Epidermal melanocyte (primary cell): ENCODE measurements around the gene TAF4.
"Not testable (repeated sequence)": the region's sequence is repeated elsewhere in the genome, so short reads cannot be mapped to it uniquely, and the experiment has no call there.

Source experiments
- DNase-seq: peaks from one replicate; pipeline ENCODE4 v3.0.0; 2011; ENCODE audit warnings: low spot score; ENCODE audit not compliant: insufficient read length

TAF4 gene

DNA sequence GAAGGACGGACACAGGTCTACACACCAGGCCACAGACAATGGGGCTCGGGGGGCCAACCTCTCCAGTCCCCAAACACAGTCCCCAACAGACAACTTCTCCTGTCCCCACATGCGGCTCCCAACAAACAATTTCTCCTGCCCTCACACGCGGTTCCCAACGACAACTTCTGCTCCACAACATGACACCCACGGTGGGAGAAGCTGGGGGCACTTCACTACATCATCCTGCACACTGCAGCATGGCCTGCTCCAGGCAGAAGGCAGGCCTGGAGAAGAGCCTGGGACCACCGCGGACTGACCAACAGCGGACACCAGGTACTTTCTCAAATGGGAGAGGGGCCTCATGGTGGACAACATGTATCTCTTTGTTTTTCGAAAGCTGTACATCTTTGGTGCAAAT is 6.7 kb downstream of the TAF4 start:
- DNase-seq, result no peak

GRCh38 chr20:62056975-62057374 is 8.7 kb downstream of the TAF4 start:
- no peak for DNase-seq

DNA sequence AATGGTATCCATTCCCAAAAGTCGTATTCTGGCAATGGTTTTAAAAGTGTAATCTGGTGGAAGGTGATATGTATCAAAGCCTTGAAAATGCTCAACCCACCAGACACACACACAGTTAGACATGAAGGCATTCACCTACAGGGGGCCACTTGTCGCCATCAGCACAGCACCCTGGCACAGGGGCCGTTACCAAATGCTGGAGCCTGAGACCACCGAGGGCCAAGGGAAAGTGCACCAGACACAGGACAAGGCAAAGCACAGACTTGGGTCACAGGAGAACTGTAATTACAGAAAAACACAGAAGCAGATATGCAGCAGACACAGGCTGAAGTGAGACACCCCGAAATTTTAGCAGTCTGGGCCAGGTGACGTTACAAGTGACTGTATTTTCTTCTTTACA is 9.3 kb downstream of the TAF4 start:
- DNase-seq, result no peak

GRCh38 chr20:62055862-62056115 is 9.9 kb downstream of the TAF4 start:
- DNase-seq, result not testable (repeated sequence)

DNA sequence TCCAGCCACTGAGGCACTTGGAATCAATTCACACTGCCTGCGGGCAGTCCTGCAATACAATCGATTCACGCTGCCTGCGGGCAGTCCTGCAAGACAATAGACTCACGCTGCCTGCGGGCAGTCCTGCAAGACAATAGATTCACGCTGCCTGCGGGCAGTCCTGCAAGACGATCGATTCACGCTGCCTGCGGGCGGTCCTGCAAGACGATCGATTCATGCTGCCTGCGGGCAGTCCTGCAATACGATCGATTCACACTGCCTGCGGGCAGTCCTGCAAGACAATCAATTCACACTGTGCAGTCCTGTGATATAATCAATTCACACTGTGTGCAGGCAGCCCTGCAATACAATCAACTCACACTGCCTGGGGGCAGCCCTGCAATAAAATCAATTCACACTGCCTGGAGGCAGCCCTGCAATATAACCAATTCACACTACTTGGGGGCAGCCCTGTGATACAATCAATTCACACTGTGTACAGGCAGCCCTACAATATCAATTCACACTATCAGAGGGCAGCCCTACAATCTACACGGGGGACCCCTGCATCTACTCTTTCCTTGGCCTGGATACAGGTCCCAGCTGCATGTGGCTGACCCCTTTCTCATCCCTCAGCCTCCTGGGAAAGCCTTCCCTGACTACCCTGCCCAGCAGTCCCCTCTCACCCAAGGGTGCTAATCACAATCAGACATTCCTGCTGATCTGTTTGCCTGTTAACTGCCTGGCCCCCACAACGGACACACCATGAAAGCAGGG is 10.4 kb downstream of the TAF4 start:
- no peak for DNase-seq

GRCh38 chr20:62054451-62054953 is 11.2 kb downstream of the TAF4 start:
- DNase-seq, result no peak

GRCh38 chr20:62053465-62054196 is 12.1 kb downstream of the TAF4 start:
- DNase-seq, result no peak

DNA sequence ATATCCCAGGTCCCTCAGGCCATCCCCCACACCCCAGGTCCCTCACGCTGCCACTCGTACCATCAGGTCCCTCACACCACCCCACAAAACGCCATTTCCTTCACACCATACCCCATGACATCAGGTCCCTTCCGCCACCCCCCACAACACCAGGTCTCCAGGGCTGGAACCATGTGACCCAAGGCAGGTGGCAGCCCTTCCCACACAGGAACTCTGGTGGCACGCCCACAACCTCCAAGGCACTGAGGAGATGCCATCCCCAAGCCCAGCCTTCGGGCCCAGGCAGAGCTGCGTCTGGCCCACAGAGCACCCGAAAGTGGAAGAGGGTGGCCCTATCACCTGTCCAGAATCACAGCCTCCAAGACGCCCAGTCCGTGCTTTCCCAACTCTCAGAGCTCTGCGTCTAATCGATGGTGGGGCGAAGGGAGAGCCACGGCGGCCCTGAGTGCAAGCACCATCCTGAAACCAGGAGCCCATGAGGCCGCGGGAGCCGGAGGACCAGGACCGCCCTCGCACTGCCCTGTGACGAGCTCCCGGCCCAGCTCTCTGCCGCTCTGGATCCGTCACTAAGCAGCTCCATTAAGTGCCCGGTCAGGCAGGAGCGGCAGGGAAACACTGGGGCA is 12.7 kb downstream of the TAF4 start:
- DNase-seq, result no peak

GRCh38 chr20:62052336-62052841 is 13.3 kb downstream of the TAF4 start:
- DNase-seq, result no peak

- no peak for DNase-seq
Observed at GRCh38 chr20:62051546-62052255, 14.0 kb downstream of the TAF4 start.

GRCh38 chr20:62051144-62051543 is 14.5 kb downstream of the TAF4 start:
- DNase-seq, result no peak

GRCh38 chr20:62050166-62051120 is 15.2 kb downstream of the TAF4 start:
- DNase-seq, result no peak

DNA sequence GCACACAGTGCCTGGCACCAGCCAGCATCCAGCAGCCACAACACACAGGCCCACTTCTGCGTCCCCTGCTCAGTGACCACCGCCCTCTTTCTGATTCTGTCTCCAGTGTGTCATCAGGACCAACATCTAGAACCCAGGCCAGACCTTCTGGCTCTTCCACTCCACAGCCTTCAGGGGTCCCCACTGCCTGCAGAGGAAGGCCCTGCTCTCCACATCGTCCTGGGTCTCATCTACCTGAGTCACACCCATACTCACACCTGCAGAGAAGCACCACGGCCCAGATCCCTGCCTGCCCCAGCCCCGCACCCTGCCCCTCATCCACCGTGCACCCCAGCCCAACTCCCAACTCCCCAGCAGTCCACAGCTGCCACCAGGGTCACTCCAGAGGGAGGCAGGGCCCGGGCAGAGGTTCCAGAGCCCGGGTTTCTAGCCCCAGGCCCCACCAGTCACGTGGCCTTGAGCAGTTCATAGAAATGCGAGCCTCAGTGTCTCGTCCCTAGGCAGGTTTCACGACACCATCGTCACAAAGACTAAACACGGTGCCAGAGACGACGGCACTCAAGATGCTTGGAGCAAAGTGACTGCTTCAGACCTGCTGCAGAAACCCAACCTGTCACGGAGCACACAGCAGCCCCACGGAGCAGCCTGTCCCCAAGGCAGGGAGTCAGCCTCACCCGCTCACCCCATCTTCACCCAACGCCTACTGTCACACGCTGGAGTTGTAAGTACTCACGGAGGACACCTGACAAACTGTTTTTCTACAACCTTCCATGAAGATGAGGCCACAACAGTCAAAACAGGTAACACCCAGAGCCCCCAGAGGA is 16.1 kb downstream of the TAF4 start:
- DNase-seq, result no peak

GRCh38 chr20:62048821-62049291 is 16.8 kb downstream of the TAF4 start:
- no peak for DNase-seq

- DNase-seq, result no peak
Observed at GRCh38 chr20:62048346-62048761, 17.3 kb downstream of the TAF4 start.

- no peak for DNase-seq
Observed at GRCh38 chr20:62047666-62048345, 17.9 kb downstream of the TAF4 start.

GRCh38 chr20:62046431-62046830 is 19.2 kb downstream of the TAF4 start:
- DNase-seq, result no peak

DNA sequence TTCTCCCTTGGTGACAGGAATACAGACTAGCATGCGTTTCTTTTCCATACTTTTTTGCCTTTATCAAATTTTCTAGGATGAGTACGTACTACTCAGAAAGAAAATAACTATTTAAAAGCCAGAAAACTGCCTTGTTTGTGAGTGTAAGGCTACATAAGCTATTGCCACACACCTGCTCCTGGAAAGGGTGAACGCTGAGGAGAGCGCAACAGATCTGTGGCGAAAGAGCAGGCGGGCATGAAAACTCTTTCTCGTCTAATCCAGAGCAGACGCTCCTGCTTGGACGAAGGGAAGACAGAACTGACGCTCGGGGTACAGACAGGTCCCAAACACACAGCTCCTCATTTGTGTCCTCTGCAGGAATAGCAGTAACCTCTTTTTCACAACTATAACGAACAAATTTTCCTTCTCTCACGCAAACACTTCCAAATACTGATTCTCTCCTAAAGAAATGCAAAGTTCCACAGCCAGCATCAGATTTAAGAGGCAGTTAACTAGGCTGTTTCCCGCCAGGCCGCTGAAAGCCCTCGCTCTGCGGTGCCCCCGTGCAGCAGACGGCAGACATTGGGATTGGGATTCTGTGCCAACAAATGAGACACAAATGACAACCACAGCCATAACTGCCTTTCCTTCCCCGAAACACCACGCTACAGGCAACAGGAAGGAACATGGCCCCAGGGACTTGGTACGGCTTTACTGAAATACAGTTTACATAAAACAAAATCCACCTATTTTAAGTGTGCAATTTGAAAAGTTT is 20.0 kb downstream of the TAF4 start:
- DNase-seq, result no peak
